GM23248 (cell line): Measurements from ENCODE around the gene NBPF3.

Source experiments
- EZH2 ChIP-seq: fragments of 200-600 bp; sonication (generic); IDR thresholded peaks from 2 replicates; pipeline ENCODE4 v1.6.1; 2018; ENCODE audit warnings: antibody characterized with exemption, mild to moderate bottlenecking; ENCODE audit not compliant: insufficient read depth, poor library complexity, severe bottlenecking
- EZH2phosphoT487 ChIP-seq: fragments of 200-600 bp; sonication (generic); IDR thresholded peaks from 2 replicates; pipeline ENCODE4 v1.6.1; 2018; ENCODE audit warnings: antibody characterized with exemption, moderate library complexity, mild to moderate bottlenecking, low read depth; ENCODE audit not compliant: insufficient read depth

DNA sequence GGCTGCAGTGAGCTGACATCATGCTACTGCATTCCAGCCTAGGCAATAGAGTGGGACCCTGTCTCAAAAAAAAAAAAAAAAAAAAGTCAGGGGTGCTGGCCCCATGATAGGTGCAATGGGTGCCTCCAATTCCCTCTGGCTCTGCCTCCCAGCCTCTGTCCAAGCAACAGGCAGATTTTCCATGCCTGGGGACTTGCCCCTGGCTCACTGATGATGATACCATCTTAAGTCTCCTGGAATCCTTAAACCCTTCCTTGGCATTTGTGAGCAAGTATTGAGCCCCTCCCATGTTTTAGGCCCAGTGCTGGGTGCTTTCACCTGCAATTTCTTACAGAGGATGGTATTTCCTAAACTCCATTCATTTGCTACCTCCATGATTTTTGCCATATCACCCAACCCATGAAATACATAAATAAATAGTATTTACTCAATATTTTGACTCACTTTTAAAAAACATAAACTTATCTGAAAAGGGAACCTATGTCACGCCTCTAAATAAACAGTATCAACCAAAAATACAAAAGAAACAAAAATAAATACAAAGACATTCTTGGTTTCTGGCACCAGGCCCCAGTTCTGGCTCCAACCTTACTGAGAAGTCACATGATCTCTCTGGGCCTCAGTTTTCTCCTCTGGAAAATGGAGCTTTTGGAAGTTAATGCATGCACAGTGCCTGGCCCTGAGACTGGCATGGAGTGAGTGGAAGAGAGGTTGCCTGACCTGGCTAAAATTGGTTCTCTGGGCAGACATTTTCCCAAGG lies 67.8 kb downstream of the NBPF3 start:
- TF ChIP-seq EZH2phosphoT487 (no peak), EZH2 (no peak)
